ENCODE measurements around the gene DNAJB6.

DNA sequence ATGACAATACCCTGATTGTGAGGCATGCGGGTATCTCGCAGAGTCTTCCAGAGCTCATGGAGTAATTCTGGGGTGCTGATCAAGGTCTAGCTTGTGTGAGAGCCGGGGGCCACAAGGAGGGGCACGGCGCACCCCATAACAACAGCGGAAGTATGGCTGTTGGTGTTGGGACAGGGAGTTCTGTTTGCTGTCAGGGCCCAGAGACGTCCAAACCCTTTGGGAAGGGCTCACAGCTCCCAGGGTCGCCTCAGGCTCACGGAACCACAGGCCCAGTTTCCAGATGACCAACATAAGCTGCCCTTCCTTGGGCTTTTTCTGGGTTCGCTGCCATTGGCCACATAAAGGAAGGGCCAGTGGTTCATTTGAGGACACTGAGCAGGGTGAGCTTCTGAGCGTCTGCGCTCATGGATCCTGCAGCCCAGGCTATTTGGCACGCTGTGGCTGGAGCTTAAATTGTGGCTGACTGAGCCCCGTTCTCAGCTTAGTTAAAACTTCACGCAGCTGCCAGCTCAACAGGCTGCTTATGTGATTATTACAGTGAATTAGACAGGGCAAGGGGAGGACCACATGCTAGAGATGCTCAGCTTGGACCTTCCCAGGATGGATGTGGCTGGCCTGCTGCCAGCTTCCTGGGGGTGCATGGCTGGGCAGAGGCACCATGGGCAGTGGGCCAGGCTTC, 92.3 kb downstream of the DNAJB6 start:
- TF ChIP-seq, protein P1, sequence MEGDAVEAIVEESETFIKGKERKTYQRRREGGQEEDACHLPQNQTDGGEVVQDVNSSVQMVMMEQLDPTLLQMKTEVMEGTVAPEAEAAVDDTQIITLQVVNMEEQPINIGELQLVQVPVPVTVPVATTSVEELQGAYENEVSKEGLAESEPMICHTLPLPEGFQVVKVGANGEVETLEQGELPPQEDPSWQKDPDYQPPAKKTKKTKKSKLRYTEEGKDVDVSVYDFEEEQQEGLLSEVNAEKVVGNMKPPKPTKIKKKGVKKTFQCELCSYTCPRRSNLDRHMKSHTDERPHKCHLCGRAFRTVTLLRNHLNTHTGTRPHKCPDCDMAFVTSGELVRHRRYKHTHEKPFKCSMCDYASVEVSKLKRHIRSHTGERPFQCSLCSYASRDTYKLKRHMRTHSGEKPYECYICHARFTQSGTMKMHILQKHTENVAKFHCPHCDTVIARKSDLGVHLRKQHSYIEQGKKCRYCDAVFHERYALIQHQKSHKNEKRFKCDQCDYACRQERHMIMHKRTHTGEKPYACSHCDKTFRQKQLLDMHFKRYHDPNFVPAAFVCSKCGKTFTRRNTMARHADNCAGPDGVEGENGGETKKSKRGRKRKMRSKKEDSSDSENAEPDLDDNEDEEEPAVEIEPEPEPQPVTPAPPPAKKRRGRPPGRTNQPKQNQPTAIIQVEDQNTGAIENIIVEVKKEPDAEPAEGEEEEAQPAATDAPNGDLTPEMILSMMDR (IDR thresholded peaks at IDR 0.05): no peak
- TF ChIP-seq POLR2A (IDR thresholded peaks at IDR 0.05): no peak
